ENCODE measurements around the gene PTPN23.
A peak's percentile ranks its signal among the peaks of the same experiment; 100 is the strongest.
"Not testable (repeated sequence)": the region's sequence is repeated elsewhere in the genome, so short reads cannot be mapped to it uniquely, and the experiment has no call there.

The PTPN23 gene

GRCh38 chr3:47380601-47381316 lies at the start of gene PTPN23:
Gene PTPN23 (plus strand): TSS chr3:47381021. CDS start chr3:47381097, 76 bp downstream.
- peak; percentile 94 for DNase-seq

DNA sequence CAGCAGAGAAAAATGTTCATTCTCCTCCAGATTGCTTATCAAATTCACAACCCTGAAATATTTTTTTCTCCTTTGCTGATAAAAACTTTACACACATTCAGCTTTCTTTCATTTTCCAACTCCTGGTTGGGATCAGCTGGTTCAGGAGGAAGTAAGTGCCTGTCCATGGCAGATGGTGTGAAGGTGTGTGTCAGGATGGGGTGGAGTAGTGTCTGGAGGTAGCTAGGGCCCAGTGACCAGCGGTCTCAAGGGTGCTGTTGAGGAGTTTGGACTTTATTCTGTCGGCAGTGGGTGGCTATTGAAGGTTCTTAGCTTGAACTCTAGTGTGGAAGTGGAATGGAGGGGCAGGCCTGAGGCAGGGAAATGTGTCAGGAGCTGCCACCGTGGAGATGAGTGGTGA lies 46.9 kb upstream of the PTPN23 start:
- DNase-seq, result no peak

GRCh38 chr3:47337656-47338055 lies 43.2 kb upstream of the PTPN23 start:
- no peak for DNase-seq

GRCh38 chr3:47339951-47340350 lies 40.9 kb upstream of the PTPN23 start:
- no peak for DNase-seq

GRCh38 chr3:47340866-47341265 lies 40.0 kb upstream of the PTPN23 start:
- DNase-seq, result no peak

- no peak for DNase-seq
Measured at GRCh38 chr3:47342151-47342550, 38.7 kb upstream of the PTPN23 start.

DNA sequence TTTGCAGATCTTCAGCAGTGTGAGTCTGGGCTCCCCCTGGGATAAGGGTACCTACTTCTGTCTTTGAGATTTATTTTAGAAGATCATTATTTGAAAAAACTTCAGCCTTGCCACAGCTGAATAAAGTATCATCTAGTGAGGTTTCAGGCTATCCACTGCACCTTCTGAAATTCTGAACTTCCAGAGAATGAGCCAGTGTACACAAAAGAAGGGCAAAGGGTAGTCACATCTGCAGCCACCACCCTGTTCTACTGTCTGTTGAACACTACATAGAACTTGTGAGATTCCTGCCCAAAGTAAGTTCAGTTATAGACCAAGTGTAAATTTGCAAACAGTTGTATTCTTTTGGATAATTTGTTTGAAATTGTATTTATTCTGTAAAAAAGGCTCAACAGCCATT lies 38.0 kb upstream of the PTPN23 start:
- no peak for DNase-seq

GRCh38 chr3:47343471-47343971 lies 37.3 kb upstream of the PTPN23 start:
- no peak for DNase-seq

GRCh38 chr3:47344971-47345370 lies 35.9 kb upstream of the PTPN23 start:
- no peak for DNase-seq

- no peak for DNase-seq
Measured at GRCh38 chr3:47347217-47347801, 33.5 kb upstream of the PTPN23 start.

DNA sequence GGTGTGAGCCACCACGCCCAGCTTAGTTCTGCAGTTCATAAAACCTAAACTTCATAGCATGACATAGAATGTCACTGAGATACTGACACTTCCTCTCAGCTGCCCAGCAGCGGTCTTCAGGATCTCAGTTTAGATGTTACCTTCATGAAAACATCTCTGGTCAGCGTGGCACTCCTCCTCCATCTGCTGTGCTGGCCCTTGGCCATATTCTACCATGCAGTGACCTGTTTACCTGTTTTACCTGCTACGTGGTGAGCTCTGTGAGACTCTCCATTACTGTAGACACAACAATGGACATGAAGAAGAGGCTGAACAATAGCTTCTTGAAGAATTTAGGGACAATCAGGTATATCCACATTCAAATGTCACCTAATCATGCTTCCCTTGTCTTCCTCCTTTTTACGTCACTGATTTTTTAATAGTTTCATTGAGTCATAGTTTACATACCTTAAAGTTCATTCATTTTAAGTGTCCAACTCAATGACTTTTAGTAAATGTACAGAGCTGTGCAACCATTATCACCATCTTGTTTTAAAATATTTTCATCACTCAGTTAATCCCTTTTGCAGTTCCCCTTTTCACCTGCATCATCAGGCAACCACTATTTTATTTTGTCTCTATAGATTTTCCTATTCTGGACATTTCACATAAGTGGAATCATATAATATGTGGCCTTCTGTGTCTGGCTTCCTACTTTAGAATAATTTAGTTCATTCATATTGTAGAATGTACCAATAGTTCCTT lies 32.2 kb upstream of the PTPN23 start:
- DNase-seq, result no peak

GRCh38 chr3:47355010-47355409 lies 25.8 kb upstream of the PTPN23 start:
- no peak for DNase-seq

- DNase-seq, result no peak
Measured at GRCh38 chr3:47356201-47356600, 24.6 kb upstream of the PTPN23 start.

GRCh38 chr3:47359323-47359722 lies 21.5 kb upstream of the PTPN23 start:
- no peak for DNase-seq

GRCh38 chr3:47360110-47360517 lies 20.7 kb upstream of the PTPN23 start:
- not testable (repeated sequence) for DNase-seq

- no peak for DNase-seq
Measured at GRCh38 chr3:47362701-47363100, 18.1 kb upstream of the PTPN23 start.

GRCh38 chr3:47365213-47366153 lies 15.3 kb upstream of the PTPN23 start:
- peak; percentile 41 for DNase-seq

GRCh38 chr3:47366833-47367232 lies 14.0 kb upstream of the PTPN23 start:
- DNase-seq, result no peak

- DNase-seq, result no peak
Measured at GRCh38 chr3:47367631-47368030, 13.2 kb upstream of the PTPN23 start.

- not testable (repeated sequence) for DNase-seq
Measured at GRCh38 chr3:47370020-47370419, 10.8 kb upstream of the PTPN23 start.

- no peak for DNase-seq
Measured at GRCh38 chr3:47370887-47371697, 9.7 kb upstream of the PTPN23 start.

DNA sequence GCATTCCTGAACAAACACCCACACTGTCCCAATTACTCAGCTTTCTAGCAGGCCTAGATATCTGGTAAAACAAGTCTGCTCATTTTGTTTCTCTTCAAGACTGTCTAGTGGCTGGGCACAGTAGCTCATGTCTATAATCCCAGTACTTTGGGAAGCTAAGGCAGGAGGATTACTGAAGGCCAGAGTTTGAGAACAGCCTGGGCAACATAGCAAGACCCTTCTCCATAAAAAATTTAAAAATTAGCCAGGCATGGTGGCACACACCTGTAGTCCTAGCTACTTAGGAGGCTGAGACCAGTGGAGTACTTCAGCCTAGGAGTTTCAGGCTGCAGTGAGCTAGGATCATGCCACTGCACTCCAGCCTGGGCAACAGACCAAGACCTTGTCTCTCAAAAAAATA lies 6.2 kb upstream of the PTPN23 start:
- DNase-seq, result no peak

Data from NCI-H446 treated with DMSO at 0.1 percent for 48 hours (cell line).